ENCODE data around the gene PTAFR. TPM values are rescaled to one million over a fixed set of nuclear protein-coding genes. Genes with fewer than 3 reads are reported as not detected.

PTAFR gene
- polyA plus RNA-seq, 2 of the 4 experiments (the other 2 are of a cell fraction) = 0.17 to 0.58 TPM

- H3K27ac ChIP-seq = no peak overlapping the region
- DNase-seq (ENCODE audit: low read depth in 1 of 2, low spot score in 1 of 2) = no peak
- peaks cover 8% of the 10 kb centered on the region; the same call in 2 of the 3 replicates for H3K4me1 ChIP-seq
- WGBS (ENCODE audit: missing lambda C conversion rate) = 94% methylated on average over 11 of the region's 12 CpGs
- no peak overlapping the region for H3K4me2 ChIP-seq
- CTCF ChIA-PET = interaction anchor here (2.1 to 5.1 kb wide), 2 partner anchors 11 to 106 kb away, joined by 10 to 19 read pairs; no protein-coding TSS in a partner anchor
- no peaks in the 10 kb centered on the region for H3K9me3 ChIP-seq
- TF ChIP-seq CBX2 (IDR thresholded peaks at IDR 0.05; ENCODE audit: borderline replicate concordance, low read depth) = no peak
- TF ChIP-seq ZSCAN20 (CRISPR knock-in tag; IDR thresholded peaks at IDR 0.05) = no peak
- no peak for TF ChIP-seq ATOH8 (CRISPR knock-in tag; IDR thresholded peaks at IDR 0.05; ENCODE audit: low read depth)
- TF ChIP-seq MAFK (IDR thresholded peaks at IDR 0.05; ENCODE audit: partially characterized antibody) = no peak
- TF ChIP-seq FOXS1 (CRISPR knock-in tag; IDR thresholded peaks at IDR 0.05) = no peak
- no peak for TF ChIP-seq NFE2L2 (conservative IDR thresholded peaks at IDR 0.05; ENCODE audit: low read length)
- no peak for TF ChIP-seq HOXB5 (CRISPR knock-in tag; IDR thresholded peaks at IDR 0.05)
- TF ChIP-seq RARB (CRISPR knock-in tag; IDR thresholded peaks at IDR 0.05) = no peak
- TF ChIP-seq MYC (IDR thresholded peaks at IDR 0.05; ENCODE audit: borderline replicate concordance, low read length) = no peak
- no peak overlapping the region for H3K4me3 ChIP-seq
- FAIRE-seq = no peak
- POLR2A ChIA-PET = no interaction called here
- no peak; a peak in 1 of 6 replicates for ATAC-seq
These were observed 21.4 kb upstream of the PTAFR start for GRCh38 chr1:28197682-28198415.

- H3K9me3 ChIP-seq = no peaks in the 10 kb centered on the region
- FAIRE-seq = no peak
- H3K4me3 ChIP-seq = no peak overlapping the region
- 78% methylated on average over 2 of the region's 3 CpGs for WGBS (ENCODE audit: missing lambda C conversion rate)
- H3K27ac ChIP-seq = no peak overlapping the region
- ChIA-PET POLR2A (no interaction called here), CTCF (interaction anchor here (0.6 to 5.1 kb wide), 5 partner anchors 9 to 104 kb away, joined by 3 to 19 read pairs (median 3); no protein-coding TSS in a partner anchor)
- ATAC-seq = no peak
- no peak for DNase-seq (ENCODE audit: low read depth in 1 of 2, low spot score in 1 of 2)
- TF ChIP-seq HOXA7 (CRISPR knock-in tag; IDR thresholded peaks at IDR 0.05) = no peak
- no peak for TF ChIP-seq CHD4 (IDR thresholded peaks at IDR 0.05; ENCODE audit: borderline replicate concordance)
- TF ChIP-seq BHLHE40 (IDR thresholded peaks at IDR 0.05; ENCODE audit: low read depth, low read length) = no peak
- no peak for TF ChIP-seq NFE2L2 (conservative IDR thresholded peaks at IDR 0.05; ENCODE audit: low read length)
- TF ChIP-seq ZSCAN20 (CRISPR knock-in tag; IDR thresholded peaks at IDR 0.05) = no peak
- peaks cover 8% of the 10 kb centered on the region; the same call in 2 of the 3 replicates for H3K4me1 ChIP-seq
- H3K4me2 ChIP-seq = no peak overlapping the region
These were observed 19.8 kb upstream of the PTAFR start for GRCh38 chr1:28196330-28196729.

DNA sequence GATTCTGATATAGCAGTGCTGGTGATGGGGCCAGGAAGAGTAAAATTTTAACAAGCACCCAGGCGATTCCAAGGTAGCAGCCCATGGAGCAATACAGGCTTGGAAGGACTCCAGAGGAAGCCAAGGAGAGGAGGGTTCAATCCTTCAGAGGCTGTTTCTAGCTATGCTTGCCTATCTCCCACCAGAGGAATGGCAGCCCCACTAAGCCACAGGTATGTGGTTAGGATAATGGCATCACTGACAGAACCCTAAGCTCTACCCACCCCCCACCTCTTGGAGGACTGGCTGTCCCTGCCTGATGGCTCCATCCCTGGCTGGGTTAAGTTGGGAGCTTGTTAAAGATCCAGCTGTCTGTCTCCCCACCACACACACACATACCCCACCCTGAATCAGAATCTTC lies 19.3 kb upstream of the PTAFR start:
- no peak for TF ChIP-seq RAD21 (conservative IDR thresholded peaks at IDR 0.05 in 1 of 2, IDR thresholded peaks at IDR 0.05 in 1 of 2)
- no peak for TF ChIP-seq SMC3 (IDR thresholded peaks at IDR 0.05)
- TF ChIP-seq POLR2AphosphoS2 (conservative IDR thresholded peaks at IDR 0.05; ENCODE audit: low read length) = no peak
- TF ChIP-seq MAFK (IDR thresholded peaks at IDR 0.05; ENCODE audit: partially characterized antibody) = no peak
- TF ChIP-seq SREBF2 (IDR thresholded peaks at IDR 0.05) = no peak
- TF ChIP-seq HEYL (CRISPR knock-in tag; IDR thresholded peaks at IDR 0.05) = no peak
- no peak for TF ChIP-seq HOXA7 (CRISPR knock-in tag; IDR thresholded peaks at IDR 0.05)
- TF ChIP-seq, protein P1, sequence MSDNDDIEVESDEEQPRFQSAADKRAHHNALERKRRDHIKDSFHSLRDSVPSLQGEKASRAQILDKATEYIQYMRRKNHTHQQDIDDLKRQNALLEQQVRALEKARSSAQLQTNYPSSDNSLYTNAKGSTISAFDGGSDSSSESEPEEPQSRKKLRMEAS (IDR thresholded peaks at IDR 0.05) = no peak
- no peak for TF ChIP-seq HES2 (IDR thresholded peaks at IDR 0.05)
- TF ChIP-seq TFCP2L1 (CRISPR knock-in tag; IDR thresholded peaks at IDR 0.05) = no peak
- H3K4me1 ChIP-seq = peaks cover 11% of the 10 kb centered on the region
- H3K4me3 ChIP-seq = no peak overlapping the region
- no peak overlapping the region for H3K27ac ChIP-seq
- DNase-seq (ENCODE audit: low read depth in 1 of 2, low spot score in 1 of 2) = no peak
- no peak for ATAC-seq
- whole genome bisulfite sequencing (ENCODE audit: missing lambda C conversion rate) = 76% methylated on average over 1 of the region's 1 CpG
- POLR2A ChIA-PET = no interaction called here
- FAIRE-seq = no peak
- CTCF ChIA-PET = interaction anchor here (0.9 to 5.1 kb wide), 4 partner anchors 8 to 104 kb away, joined by 3 to 19 read pairs (median 6); no protein-coding TSS in a partner anchor
- no peak overlapping the region for H3K4me2 ChIP-seq
- H3K9me3 ChIP-seq = no peaks in the 10 kb centered on the region

Data from A549 (cell line).